Skeletal muscle cell (primary cell): Measurements from ENCODE around the gene MID2.
"Not testable (repeated sequence)": the region's sequence is repeated elsewhere in the genome, so short reads cannot be mapped to it uniquely, and the experiment has no call there.

Experiments used
- DNase-seq: peaks from one replicate; pipeline ENCODE4 v3.0.0-alpha.2; 2010; ENCODE audit warnings: low read depth
- H3K4me3 ChIP-seq: 2 replicates; pipeline ENCODE4 v1.5.1; 2011; ENCODE audit warnings: low read depth, mild to moderate bottlenecking, control low read depth, low read length, moderate library complexity

Gene MID2

GRCh38 chrX:107825698-107826237, at the start of gene MID2:
MID2 (plus strand) TSS chrX:107825866; CDS start chrX:107826427, 561 bp downstream.
- no peak for DNase-seq
- peak within 1 kb of the TSS; percentile 50 for H3K4me3 ChIP-seq

- peak; percentile 70 for DNase-seq
- peak overlapping the region; percentile 49 for H3K4me3 ChIP-seq
Observed at GRCh38 chrX:107776649-107777535, 48.8 kb upstream of the MID2 start.

- DNase-seq, result no peak
Observed at GRCh38 chrX:107777536-107777832, 48.2 kb upstream of the MID2 start, which contains the start of gene NCBP2L. NCBP2L (plus strand) TSS chrX:107777733; CDS start chrX:107794221, 16,488 bp downstream.

GRCh38 chrX:107780525-107780924, 45.1 kb upstream of the MID2 start:
- DNase-seq, result no peak

More at GRCh38 chrX:107777536-107777832, 48.2 kb upstream of the MID2 start, which contains the start of gene NCBP2L:
- H3K4me3 ChIP-seq, result peak within 1 kb of the TSS; percentile 49

GRCh38 chrX:107787827-107788226, 37.8 kb upstream of the MID2 start:
- H3K4me3 ChIP-seq, result no peak overlapping the region
- DNase-seq, result no peak

More at GRCh38 chrX:107780525-107780924, 45.1 kb upstream of the MID2 start:
- H3K4me3 ChIP-seq, result no peak overlapping the region

GRCh38 chrX:107804427-107804826, 21.2 kb upstream of the MID2 start:
- no peak overlapping the region for H3K4me3 ChIP-seq
- no peak for DNase-seq

GRCh38 chrX:107805179-107805578, 20.5 kb upstream of the MID2 start:
- H3K4me3 ChIP-seq, result no peak overlapping the region
- DNase-seq, result no peak

GRCh38 chrX:107810053-107810452, 15.6 kb upstream of the MID2 start:
- DNase-seq, H3K4me3 ChIP-seq: not testable (repeated sequence)

GRCh38 chrX:107818900-107819521, 6.7 kb upstream of the MID2 start:
- no peak for DNase-seq

GRCh38 chrX:107823042-107823441, 2.6 kb upstream of the MID2 start:
- H3K4me3 ChIP-seq, result no peak overlapping the region
- DNase-seq, result no peak

More at GRCh38 chrX:107818900-107819521, 6.7 kb upstream of the MID2 start:
- H3K4me3 ChIP-seq, result no peak overlapping the region

- DNase-seq, result peak; percentile 48
- H3K4me3 ChIP-seq, result no peak overlapping the region
Observed at GRCh38 chrX:107823456-107823855, 2.2 kb upstream of the MID2 start.

- DNase-seq, result no peak
- H3K4me3 ChIP-seq, result peak overlapping the region; percentile 50
Observed at GRCh38 chrX:107826238-107827029, 768 bp downstream of the MID2 start.

- DNase-seq, result no peak
- peak overlapping the region; percentile 50 for H3K4me3 ChIP-seq
Observed at GRCh38 chrX:107827030-107827831, 1.6 kb downstream of the MID2 start.

- no peak for DNase-seq
- H3K4me3 ChIP-seq, result no peak overlapping the region
Observed at GRCh38 chrX:107827852-107828251, 2.2 kb downstream of the MID2 start.

GRCh38 chrX:107829878-107830277, 4.2 kb downstream of the MID2 start:
- DNase-seq, result no peak
- no peak overlapping the region for H3K4me3 ChIP-seq

- no peak overlapping the region for H3K4me3 ChIP-seq
- no peak for DNase-seq
Observed at GRCh38 chrX:107831071-107831730, 5.5 kb downstream of the MID2 start.

GRCh38 chrX:107834275-107835201, 8.9 kb downstream of the MID2 start:
- DNase-seq, result no peak
- no peak overlapping the region for H3K4me3 ChIP-seq
